Activated CD8-positive, alpha-beta T cell treated with anti-CD3 and anti-CD28 coated beads for 36 hours (primary cell): ENCODE data around the gene ITPRIP. TPM values are rescaled to one million over a fixed set of nuclear protein-coding genes. Genes with fewer than 3 reads are reported as not detected.

Experiments used
- ATAC-seq: fragments of 200-7000 bp; cut with Tn5 transposase; one replicate; pipeline ENCODE4 v1.10.0; 2021; ENCODE audit warnings: mild to moderate bottlenecking, moderate library complexity
- CTCF ChIA-PET: fragments of 350-600 bp; sonication (Branson Sonifier 250); formaldehyde crosslinking; loops from one replicate; lab custom pipeline; 2021; ENCODE audit warnings: antibody characterized with exemption; lab: Charles Lee
- POLR2A ChIA-PET: fragments of 350-600 bp; sonication (Branson Sonifier 250); formaldehyde crosslinking; loops from one replicate; lab custom pipeline; 2021; ENCODE audit warnings: antibody characterized with exemption; lab: Charles Lee
- DNase-seq: peaks from one replicate; pipeline ENCODE4 v3.0.0-alpha.2; 2020
- H3K27ac Mint-ChIP-seq: one replicate; pipeline ENCODE4 v1.8.0; 2021; ENCODE audit warnings: mild to moderate bottlenecking, mixed read lengths
- H3K27me3 Mint-ChIP-seq: one replicate; pipeline ENCODE4 v1.8.0; 2021; ENCODE audit warnings: mixed read lengths
- H3K36me3 Mint-ChIP-seq: one replicate; pipeline ENCODE4 v1.8.0; 2021; ENCODE audit warnings: low read depth, mixed read lengths
- H3K4me1 Mint-ChIP-seq: one replicate; pipeline ENCODE4 v1.8.0; 2021; ENCODE audit warnings: low read depth, mixed read lengths
- H3K4me3 Mint-ChIP-seq: one replicate; pipeline ENCODE4 v1.8.0; 2021; ENCODE audit warnings: mild to moderate bottlenecking, moderate library complexity, mixed read lengths
- H3K9me3 Mint-ChIP-seq: one replicate; pipeline ENCODE4 v1.8.0; 2021; ENCODE audit warnings: mixed read lengths
- CTCF ChIP-seq: fragments of 200-600 bp; IDR thresholded peaks from one replicate; pipeline ENCODE4 v1.8.0; 2022; ENCODE audit warnings: antibody characterized with exemption, mild to moderate bottlenecking
- intact Hi-C: fragments of 100-400 bp; cut with micrococcal nuclease; formaldehyde crosslinking; loops from one replicate; pipeline ENCODE4 v1.10.0; 2022
- total RNA-seq, 2 experiments: library from RNA; stranded (reverse); gene quantifications; one replicate each; pipeline ENCODE4 v1.2.3, GENCODE V29; 2021

The ITPRIP gene
- total RNA-seq, 2 experiments from 2014 or later: 18.3 to 18.9 TPM

DNA sequence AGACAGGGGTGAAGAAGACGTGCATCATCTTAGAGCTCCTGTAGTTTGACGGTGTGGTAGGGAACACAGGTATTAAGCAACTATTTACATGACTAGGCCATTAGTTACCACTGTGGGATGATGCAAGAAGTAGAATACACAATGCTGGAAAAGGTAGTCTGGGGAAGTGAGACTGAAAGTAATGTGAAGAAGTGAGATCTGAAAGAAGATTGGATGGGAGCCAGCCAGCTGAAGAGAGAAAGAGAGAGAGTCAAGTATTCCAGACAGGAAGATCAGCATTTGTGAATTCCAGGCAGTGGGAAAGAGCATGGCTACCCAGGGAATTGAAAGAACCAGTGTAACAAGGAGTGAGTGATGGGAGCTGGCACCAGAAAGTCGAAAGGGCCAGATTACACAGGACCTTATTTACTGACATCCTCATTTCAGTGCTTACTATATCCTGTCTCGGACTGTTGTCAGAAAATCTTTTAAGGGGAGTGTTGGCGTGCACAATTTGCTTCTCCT is 11.4 kb upstream of the ITPRIP start:
- Mint-ChIP-seq H3K27me3 (peaks cover 2% of the 10 kb centered on the region), H3K9me3 (peaks cover 3% of the 10 kb centered on the region), H3K36me3 (no peaks in the 10 kb centered on the region), H3K4me1 (peaks cover 22% of the 10 kb centered on the region), H3K27ac (no peak overlapping the region), H3K4me3 (no peak overlapping the region)
- DNase-seq: no peak
- no peak for TF ChIP-seq CTCF
- intact Hi-C loops: loop anchor here (1.0 kb wide), 1 partner anchor 44 kb away; no protein-coding TSS in a partner anchor
- ChIA-PET CTCF (interaction anchor here (1.0 to 10.5 kb wide), 15 partner anchors 8 to 197 kb away, joined by 3 to 234 read pairs (median 22); partner anchors contain the start of genes GSTO2 and ITPRIP), POLR2A (interaction anchor here (1.3 to 2.4 kb wide), 3 partner anchors 9 to 44 kb away, joined by 5 to 6 read pairs (median 6); partner anchors contain the start of gene ITPRIP)
- ATAC-seq: no peak

- Mint-ChIP-seq H3K27ac (no peak overlapping the region), H3K4me1 (peaks cover 22% of the 10 kb centered on the region), H3K27me3 (peaks cover 2% of the 10 kb centered on the region), H3K36me3 (no peaks in the 10 kb centered on the region), H3K4me3 (no peak overlapping the region), H3K9me3 (peaks cover 3% of the 10 kb centered on the region)
- POLR2A ChIA-PET: interaction anchor here (0.7 to 1.7 kb wide), 2 partner anchors 11 to 27 kb away, joined by 3 read pairs; partner anchors contain the start of gene ITPRIP
- DNase-seq (no peak), ATAC-seq (no peak)
- intact Hi-C loops: no loop called here
- no peak for TF ChIP-seq CTCF
- CTCF ChIA-PET: interaction anchor here (1.5 to 10.5 kb wide), 6 partner anchors 10 to 76 kb away, joined by 5 to 234 read pairs (median 36); partner anchors contain the start of genes GSTO2 and ITPRIP
Measured at GRCh38 chr10:104348601-104349000, 10.3 kb upstream of the ITPRIP start.

DNA sequence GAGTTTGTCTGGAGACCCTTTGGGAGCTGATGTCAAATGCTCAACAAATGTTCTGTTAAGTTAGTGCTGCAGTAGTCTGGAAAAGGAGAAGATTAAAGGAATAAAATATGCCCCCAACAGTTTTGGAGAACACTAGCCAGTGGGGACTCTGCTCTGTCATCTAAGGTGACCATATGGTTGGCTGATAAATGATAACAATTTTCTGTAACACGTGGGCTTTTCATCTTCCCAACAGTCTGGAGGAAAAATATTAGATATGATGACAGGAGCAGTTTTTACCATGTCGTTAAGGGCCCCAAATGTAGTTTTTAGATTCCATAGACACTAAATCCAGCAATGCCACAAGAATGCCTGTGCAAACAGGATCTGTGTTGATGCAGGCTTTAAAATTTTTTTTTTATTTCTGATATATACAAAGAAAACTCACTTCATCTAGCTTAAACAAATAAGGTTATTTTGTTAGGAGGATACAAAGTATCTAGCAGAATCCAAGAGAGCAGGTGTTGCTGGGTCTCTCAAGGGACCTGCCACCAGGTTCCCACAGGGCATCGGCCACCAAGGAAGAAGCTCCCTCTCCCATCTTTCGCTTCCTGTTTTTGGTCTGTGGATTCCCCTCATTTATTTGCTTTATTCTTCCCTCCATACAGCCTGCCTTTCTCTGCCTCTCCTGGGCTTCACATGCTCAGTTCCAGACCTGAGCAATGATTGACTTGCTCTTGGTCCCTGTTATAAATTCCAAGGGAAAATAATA is 9.2 kb upstream of the ITPRIP start:
- Mint-ChIP-seq H3K36me3 (no peaks in the 10 kb centered on the region), H3K27ac (no peak overlapping the region), H3K4me1 (peaks cover 20% of the 10 kb centered on the region), H3K9me3 (peaks cover 3% of the 10 kb centered on the region), H3K4me3 (no peak overlapping the region), H3K27me3 (peaks cover under 1% of the 10 kb centered on the region)
- no peak for TF ChIP-seq CTCF
- DNase-seq: no peak
- POLR2A ChIA-PET: interaction anchor here (1.1 to 2.4 kb wide), 5 partner anchors 11 to 78 kb away, joined by 3 to 8 read pairs (median 3); partner anchors contain the start of gene GSTO2
- intact Hi-C loops: no loop called here
- ATAC-seq: no peak
- CTCF ChIA-PET: interaction anchor here (0.8 to 10.5 kb wide), 5 partner anchors 18 to 75 kb away, joined by 3 to 234 read pairs (median 23); partner anchors contain the start of gene GSTO2

DNA sequence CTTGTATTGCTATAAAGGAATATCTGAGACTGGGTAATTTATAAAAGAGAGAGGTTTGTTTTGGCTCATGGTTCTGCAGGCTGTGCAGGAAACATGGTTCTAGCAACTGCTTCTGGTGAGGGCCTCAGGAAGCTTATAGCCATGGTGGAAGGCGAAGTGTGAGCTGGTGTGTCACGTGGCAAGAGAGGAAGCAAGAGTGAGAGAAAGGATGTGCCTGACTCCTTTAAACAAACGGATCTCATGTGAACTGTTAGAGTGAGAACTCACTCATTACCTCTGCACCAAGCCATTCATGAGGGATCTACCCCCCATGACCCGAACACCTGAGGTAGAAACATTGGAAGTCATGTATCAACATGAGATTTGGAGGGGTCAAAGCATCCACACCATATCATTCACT is 7.7 kb upstream of the ITPRIP start:
- Mint-ChIP-seq H3K27ac (no peak overlapping the region), H3K4me3 (no peak overlapping the region), H3K4me1 (peaks cover 12% of the 10 kb centered on the region), H3K27me3 (no peaks in the 10 kb centered on the region), H3K9me3 (peaks cover 3% of the 10 kb centered on the region), H3K36me3 (no peaks in the 10 kb centered on the region)
- no peak for DNase-seq
- TF ChIP-seq CTCF: no peak
- peak; percentile 28 for ATAC-seq
- ChIA-PET CTCF (interaction anchor here (0.6 to 10.5 kb wide), 5 partner anchors 9 to 154 kb away, joined by 3 to 234 read pairs (median 23); partner anchors contain the start of gene GSTO2), POLR2A (interaction anchor here (0.6 to 2.4 kb wide), 3 partner anchors 9 to 72 kb away, joined by 4 to 8 read pairs (median 4); no protein-coding TSS in a partner anchor)
- intact Hi-C loops: no loop called here
